Activated CD4-positive, alpha-beta T cell treated with anti-CD3 and anti-CD28 coated beads, Interleukin-2, amount 10 ng/mL, durations not matched to agents 24 days and 14 days (primary cell): ENCODE results near the gene BORCS5. TPM values are rescaled to one million over a fixed set of nuclear protein-coding genes. Genes with fewer than 3 reads are reported as not detected.
"Not testable (repeated sequence)": the region's sequence is repeated elsewhere in the genome, so short reads cannot be mapped to it uniquely, and the experiment has no call there.

ENCODE experiments used
- DNase-seq: peaks from one replicate; pipeline ENCODE4 v3.0.0; 2022
- H3K27ac Mint-ChIP-seq: one replicate; pipeline ENCODE4 v1.8.0; 2022; ENCODE audit warnings: mild to moderate bottlenecking, mixed read lengths
- H3K27me3 Mint-ChIP-seq: one replicate; pipeline ENCODE4 v1.8.0; 2022; ENCODE audit warnings: mixed read lengths
- H3K36me3 Mint-ChIP-seq: one replicate; pipeline ENCODE4 v1.8.0; 2022; ENCODE audit warnings: low read depth, mild to moderate bottlenecking, mixed read lengths
- H3K4me1 Mint-ChIP-seq: one replicate; pipeline ENCODE4 v1.8.0; 2021; ENCODE audit warnings: mixed read lengths
- H3K4me3 Mint-ChIP-seq: one replicate; pipeline ENCODE4 v1.8.0; 2022; ENCODE audit warnings: mild to moderate bottlenecking, moderate library complexity, mixed read lengths
- H3K9me3 Mint-ChIP-seq: one replicate; pipeline ENCODE4 v1.8.0; 2021; ENCODE audit warnings: mixed read lengths
- intact Hi-C: fragments of 100-400 bp; cut with micrococcal nuclease; formaldehyde crosslinking; loops from one replicate; pipeline ENCODE4 v1.15.1; 2023
- total RNA-seq: library from RNA; stranded (reverse); gene quantifications from 2 replicates; pipeline ENCODE4 v1.2.3, GENCODE V29; 2022

Gene BORCS5
- total RNA-seq, 1 donor from 2014 or later: 34.0 TPM

GRCh38 chr12:12409337-12409736 is 52.5 kb downstream of the BORCS5 start:
- H3K9me3 Mint-ChIP-seq, DNase-seq, H3K4me3 Mint-ChIP-seq, intact Hi-C loops, H3K27me3 Mint-ChIP-seq: not testable (repeated sequence)
- Mint-ChIP-seq H3K4me1 (peaks cover 11% of the 10 kb centered on the region), H3K36me3 (peaks cover 35% of the 10 kb centered on the region), H3K27ac (peak overlapping the region; percentile 29)

- peaks cover 9% of the 10 kb centered on the region for H3K9me3 Mint-ChIP-seq
- no peak overlapping the region for H3K4me3 Mint-ChIP-seq
- no peak for DNase-seq
- H3K27me3 Mint-ChIP-seq: no peaks in the 10 kb centered on the region
- peaks cover 13% of the 10 kb centered on the region for H3K4me1 Mint-ChIP-seq
- no peak overlapping the region for H3K27ac Mint-ChIP-seq
- peaks cover 39% of the 10 kb centered on the region for H3K36me3 Mint-ChIP-seq
- intact Hi-C loops: no loop called here
Observed at GRCh38 chr12:12415886-12416285, 59.0 kb downstream of the BORCS5 start.

- intact Hi-C loops: not testable (repeated sequence)
Observed at GRCh38 chr12:12419165-12419564, 62.3 kb downstream of the BORCS5 start.

GRCh38 chr12:12423367-12423766 is 66.5 kb downstream of the BORCS5 start:
- intact Hi-C loops: no loop called here
- Mint-ChIP-seq H3K36me3 (peaks cover 52% of the 10 kb centered on the region), H3K27ac (no peak overlapping the region), H3K9me3 (peaks cover 40% of the 10 kb centered on the region), H3K27me3 (no peaks in the 10 kb centered on the region), H3K4me3 (no peak overlapping the region), H3K4me1 (peaks cover 19% of the 10 kb centered on the region)
- DNase-seq: no peak

More at GRCh38 chr12:12419165-12419564, 62.3 kb downstream of the BORCS5 start:
- H3K27me3 Mint-ChIP-seq, H3K27ac Mint-ChIP-seq, DNase-seq, H3K4me3 Mint-ChIP-seq: not testable (repeated sequence)
- Mint-ChIP-seq H3K9me3 (peaks cover 27% of the 10 kb centered on the region), H3K4me1 (peaks cover 13% of the 10 kb centered on the region), H3K36me3 (peaks cover 52% of the 10 kb centered on the region)

GRCh38 chr12:12425001-12425400 is 68.1 kb downstream of the BORCS5 start:
- Mint-ChIP-seq H3K27ac (peak overlapping the region; percentile 37), H3K4me1 (peaks cover 28% of the 10 kb centered on the region), H3K4me3 (no peak overlapping the region), H3K9me3 (peaks cover 36% of the 10 kb centered on the region), H3K27me3 (no peaks in the 10 kb centered on the region), H3K36me3 (peaks cover 42% of the 10 kb centered on the region)
- intact Hi-C loops: no loop called here
- no peak for DNase-seq

GRCh38 chr12:12425616-12426015 is 68.7 kb downstream of the BORCS5 start:
- no peaks in the 10 kb centered on the region for H3K27me3 Mint-ChIP-seq
- H3K4me1 Mint-ChIP-seq: peaks cover 28% of the 10 kb centered on the region
- H3K36me3 Mint-ChIP-seq: peaks cover 39% of the 10 kb centered on the region
- DNase-seq: no peak
- H3K9me3 Mint-ChIP-seq: peaks cover 34% of the 10 kb centered on the region
- H3K27ac Mint-ChIP-seq: no peak overlapping the region
- no peak overlapping the region for H3K4me3 Mint-ChIP-seq
- intact Hi-C loops: no loop called here

GRCh38 chr12:12427568-12427967 is 70.7 kb downstream of the BORCS5 start:
- Mint-ChIP-seq H3K4me1 (peaks cover 34% of the 10 kb centered on the region), H3K9me3 (peaks cover 21% of the 10 kb centered on the region), H3K27me3 (no peaks in the 10 kb centered on the region), H3K4me3 (no peak overlapping the region), H3K27ac (peak overlapping the region; percentile 42), H3K36me3 (peaks cover 25% of the 10 kb centered on the region)
- no peak for DNase-seq
- intact Hi-C loops: no loop called here

- H3K4me3 Mint-ChIP-seq: no peak overlapping the region
- H3K27ac Mint-ChIP-seq: peak overlapping the region; percentile 58
- peaks cover 24% of the 10 kb centered on the region for H3K36me3 Mint-ChIP-seq
- H3K9me3 Mint-ChIP-seq: peaks cover 21% of the 10 kb centered on the region
- H3K4me1 Mint-ChIP-seq: peaks cover 38% of the 10 kb centered on the region
- no peak for DNase-seq
- H3K27me3 Mint-ChIP-seq: no peaks in the 10 kb centered on the region
- intact Hi-C loops: loop anchor here (1.0 to 2.0 kb wide), 3 partner anchors 14 to 47 kb away; no protein-coding TSS in a partner anchor
Observed at GRCh38 chr12:12428047-12428446, 71.2 kb downstream of the BORCS5 start.

GRCh38 chr12:12428961-12429657 is 72.2 kb downstream of the BORCS5 start:
- H3K36me3 Mint-ChIP-seq: peaks cover 17% of the 10 kb centered on the region
- intact Hi-C loops: loop anchor here (1.0 to 2.0 kb wide), 3 partner anchors 13 to 46 kb away; no protein-coding TSS in a partner anchor
- peak overlapping the region; percentile 70 for H3K27ac Mint-ChIP-seq
- DNase-seq: no peak
- H3K9me3 Mint-ChIP-seq: peaks cover 14% of the 10 kb centered on the region
- H3K27me3 Mint-ChIP-seq: no peaks in the 10 kb centered on the region
- no peak overlapping the region for H3K4me3 Mint-ChIP-seq
- H3K4me1 Mint-ChIP-seq: peaks cover 45% of the 10 kb centered on the region

GRCh38 chr12:12432364-12432763 is 75.5 kb downstream of the BORCS5 start:
- H3K9me3 Mint-ChIP-seq: peaks cover 6% of the 10 kb centered on the region
- no peaks in the 10 kb centered on the region for H3K27me3 Mint-ChIP-seq
- H3K27ac Mint-ChIP-seq: peak overlapping the region; percentile 1
- no peak for DNase-seq
- peaks cover 41% of the 10 kb centered on the region for H3K4me1 Mint-ChIP-seq
- peaks cover 21% of the 10 kb centered on the region for H3K36me3 Mint-ChIP-seq
- no peak overlapping the region for H3K4me3 Mint-ChIP-seq
- intact Hi-C loops: no loop called here

- no peak overlapping the region for H3K4me3 Mint-ChIP-seq
- H3K27ac Mint-ChIP-seq: no peak overlapping the region
- intact Hi-C loops: no loop called here
- peaks cover 33% of the 10 kb centered on the region for H3K4me1 Mint-ChIP-seq
- peaks cover 7% of the 10 kb centered on the region for H3K9me3 Mint-ChIP-seq
- peaks cover 29% of the 10 kb centered on the region for H3K36me3 Mint-ChIP-seq
- H3K27me3 Mint-ChIP-seq: no peaks in the 10 kb centered on the region
- no peak for DNase-seq
Observed at GRCh38 chr12:12433203-12433731, 76.4 kb downstream of the BORCS5 start.

GRCh38 chr12:12436831-12437345 is 80.0 kb downstream of the BORCS5 start:
- Mint-ChIP-seq H3K4me3 (no peak overlapping the region), H3K36me3 (peaks cover 43% of the 10 kb centered on the region), H3K9me3 (peaks cover 7% of the 10 kb centered on the region), H3K27ac (no peak overlapping the region), H3K27me3 (no peaks in the 10 kb centered on the region), H3K4me1 (peaks cover 45% of the 10 kb centered on the region)
- intact Hi-C loops: loop anchor here (5.0 kb wide), 1 partner anchor 55 kb away; no protein-coding TSS in a partner anchor
- DNase-seq: no peak

GRCh38 chr12:12439636-12440035 is 82.8 kb downstream of the BORCS5 start:
- DNase-seq: peak; percentile 82
- intact Hi-C loops: loop anchor here (5.0 kb wide), 2 partner anchors 57 to 278 kb away; partner anchors contain the start of gene CDKN1B
- H3K4me3 Mint-ChIP-seq: peak overlapping the region; percentile 11
- peak overlapping the region; percentile 91 for H3K27ac Mint-ChIP-seq
- peaks cover 7% of the 10 kb centered on the region for H3K9me3 Mint-ChIP-seq
- H3K36me3 Mint-ChIP-seq: peaks cover 43% of the 10 kb centered on the region
- H3K4me1 Mint-ChIP-seq: peaks cover 53% of the 10 kb centered on the region
- no peaks in the 10 kb centered on the region for H3K27me3 Mint-ChIP-seq

GRCh38 chr12:12440784-12441428 is 84.0 kb downstream of the BORCS5 start:
- Mint-ChIP-seq H3K4me1 (peaks cover 51% of the 10 kb centered on the region), H3K36me3 (peaks cover 42% of the 10 kb centered on the region), H3K4me3 (peak overlapping the region; percentile 41), H3K27ac (peak overlapping the region; percentile 91), H3K27me3 (no peaks in the 10 kb centered on the region), H3K9me3 (peaks cover 7% of the 10 kb centered on the region)
- intact Hi-C loops: loop anchor here (5.0 kb wide), 1 partner anchor 276 kb away; the partner anchor contains the start of gene CDKN1B
- DNase-seq: no peak
